Right forelimb (tissue), 1 donor: ENCODE results near the gene TMEM143.
"Not testable (repeated sequence)": the region's sequence is repeated elsewhere in the genome, so short reads cannot be mapped to it uniquely, and the experiment has no call there.

Source experiments
- DNase-seq: peaks from one replicate; pipeline ENCODE4 v3.0.0-alpha.2; 2018

The TMEM143 gene

DNA sequence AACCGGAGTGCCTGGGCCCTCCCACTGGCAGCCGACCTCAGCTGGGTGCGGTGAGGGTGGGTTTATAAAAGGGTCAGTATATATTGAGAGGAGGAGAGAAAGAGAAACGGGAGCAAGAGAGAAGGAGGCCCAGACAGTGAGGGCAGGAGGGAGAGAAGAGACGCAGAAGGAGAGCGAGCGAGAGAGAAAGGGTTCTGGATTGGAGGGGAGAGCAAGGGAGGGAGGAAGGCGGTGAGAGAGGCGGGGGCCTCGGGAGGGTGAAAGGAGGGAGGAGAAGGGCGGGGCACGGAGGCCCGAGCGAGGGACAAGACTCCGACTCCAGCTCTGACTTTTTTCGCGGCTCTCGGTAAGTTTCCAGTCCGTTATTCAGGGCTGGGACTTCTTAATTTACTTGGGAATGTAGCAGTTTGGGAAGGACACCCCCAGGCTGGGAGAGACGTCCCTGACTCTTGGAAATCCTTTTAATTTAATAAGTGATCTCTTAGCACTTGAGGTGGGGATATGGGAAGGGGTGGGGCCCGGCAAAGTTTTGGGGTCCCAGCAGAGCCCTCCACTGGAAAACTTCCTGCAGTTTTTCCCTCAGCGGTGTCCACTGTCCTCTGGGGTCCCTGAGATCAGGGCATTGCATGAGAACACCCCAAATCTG, 38.4 kb downstream of the TMEM143 start, which contains the start of gene EMP3:
Gene EMP3, plus strand, starts transcription at position 288 of the 646 bp plus-strand sequence. CDS start 1,293 bp downstream, outside the sequence.
- DNase-seq, result peak; percentile 92

DNA sequence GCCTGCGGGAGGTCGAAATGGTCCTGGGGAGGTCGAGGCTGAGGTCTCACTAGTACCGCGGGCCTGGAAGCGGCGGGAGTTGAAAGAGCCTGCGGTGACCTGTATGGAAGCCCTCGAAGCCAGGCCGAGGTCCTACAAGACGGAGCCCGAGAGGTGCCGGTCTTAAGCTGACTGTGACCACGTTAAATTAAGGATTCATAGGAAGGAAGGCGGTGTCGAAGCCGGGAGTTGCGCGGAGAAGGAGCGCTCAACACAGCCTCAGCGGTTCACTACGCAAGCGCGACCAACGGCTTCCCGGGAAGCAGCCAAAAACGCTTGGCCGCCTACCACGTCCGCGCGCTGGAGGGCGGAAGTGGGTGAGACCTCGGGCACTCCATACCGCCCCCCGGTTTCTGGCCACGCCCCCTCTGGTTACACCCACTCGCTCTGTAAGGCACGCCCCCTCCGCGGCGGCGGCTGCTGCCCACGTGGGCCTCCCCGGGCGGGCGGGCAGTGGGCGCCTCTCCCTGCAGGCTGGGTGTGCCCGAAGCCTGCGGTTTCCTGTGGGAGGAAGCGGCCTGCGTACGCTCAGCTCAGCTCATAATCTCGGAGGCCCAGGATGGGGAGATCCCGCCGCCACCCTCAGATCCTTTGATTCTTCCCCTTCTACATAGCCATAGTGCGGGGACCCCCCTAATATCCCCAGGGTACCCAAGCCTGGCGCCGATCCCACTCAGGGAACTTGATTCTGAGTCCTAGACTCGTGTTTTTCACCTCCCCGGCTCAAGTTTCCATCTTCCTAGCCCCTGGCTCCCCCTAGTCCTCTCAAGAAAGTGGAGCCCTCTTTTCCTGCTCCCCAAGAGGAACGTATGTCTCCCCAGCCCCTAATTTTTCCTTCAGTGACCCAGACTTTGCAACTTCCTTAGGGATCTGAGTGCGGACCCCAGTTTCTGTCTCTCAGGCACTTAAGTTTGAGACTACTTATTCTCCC, 41.8 kb downstream of the TMEM143 start:
- peak; percentile 99 for DNase-seq

DNA sequence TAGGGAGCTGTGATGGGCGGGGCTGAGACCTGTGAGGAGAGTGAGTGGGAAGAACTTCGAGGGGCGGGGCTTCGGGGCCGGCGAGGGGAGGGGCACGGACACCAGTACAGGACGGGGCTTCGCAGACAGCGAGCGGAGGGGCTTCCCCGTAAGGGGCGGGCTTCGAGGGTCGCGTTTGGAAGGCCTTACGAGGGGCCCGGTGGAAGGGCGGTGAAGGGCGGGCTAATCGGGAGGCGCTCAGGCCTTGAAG, 42.4 kb downstream of the TMEM143 start:
- peak; percentile 95 for DNase-seq

DNA sequence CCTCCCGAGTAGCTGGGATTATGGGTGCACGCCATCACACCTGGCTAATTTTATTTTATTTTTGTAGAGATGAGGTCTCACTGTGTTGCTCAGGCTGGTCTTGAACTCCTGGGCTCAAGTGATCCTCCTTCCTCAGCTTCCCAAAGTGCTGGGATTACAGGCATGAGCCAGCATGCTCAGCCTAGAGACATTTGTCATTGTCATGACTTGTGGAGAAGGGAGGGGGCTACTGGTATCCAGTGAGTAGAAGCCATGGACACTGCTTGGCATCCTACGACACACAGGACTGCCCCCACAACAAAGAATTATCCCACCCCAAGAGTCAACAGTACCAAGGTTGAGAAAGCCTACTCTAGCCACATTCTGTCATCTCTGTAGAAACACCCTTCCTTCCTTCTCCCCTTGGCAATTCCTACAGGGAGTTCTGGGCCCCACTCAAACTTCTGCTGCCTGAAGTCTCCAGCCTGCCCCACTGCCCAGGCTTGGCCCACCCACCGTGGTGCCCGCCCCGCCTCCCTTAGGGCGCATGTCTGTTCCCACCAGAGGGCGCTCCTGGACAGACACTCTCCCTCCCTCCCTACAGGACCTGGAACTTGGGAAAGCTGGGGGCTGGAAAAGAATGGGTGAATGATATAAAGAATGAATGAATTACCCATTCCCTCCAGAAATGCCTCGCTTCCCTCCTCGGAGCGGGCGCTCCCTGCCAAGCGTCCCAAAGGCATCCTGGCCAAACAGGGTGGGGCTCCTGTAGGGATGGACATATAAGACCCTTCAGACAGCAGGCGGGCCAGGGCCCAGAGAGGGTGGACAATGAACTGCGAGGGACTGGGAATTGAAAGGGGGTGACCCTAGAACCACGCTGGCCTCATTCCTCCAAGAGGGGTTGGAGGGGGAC, 43.8 kb downstream of the TMEM143 start:
- DNase-seq, result peak; percentile 82

DNA sequence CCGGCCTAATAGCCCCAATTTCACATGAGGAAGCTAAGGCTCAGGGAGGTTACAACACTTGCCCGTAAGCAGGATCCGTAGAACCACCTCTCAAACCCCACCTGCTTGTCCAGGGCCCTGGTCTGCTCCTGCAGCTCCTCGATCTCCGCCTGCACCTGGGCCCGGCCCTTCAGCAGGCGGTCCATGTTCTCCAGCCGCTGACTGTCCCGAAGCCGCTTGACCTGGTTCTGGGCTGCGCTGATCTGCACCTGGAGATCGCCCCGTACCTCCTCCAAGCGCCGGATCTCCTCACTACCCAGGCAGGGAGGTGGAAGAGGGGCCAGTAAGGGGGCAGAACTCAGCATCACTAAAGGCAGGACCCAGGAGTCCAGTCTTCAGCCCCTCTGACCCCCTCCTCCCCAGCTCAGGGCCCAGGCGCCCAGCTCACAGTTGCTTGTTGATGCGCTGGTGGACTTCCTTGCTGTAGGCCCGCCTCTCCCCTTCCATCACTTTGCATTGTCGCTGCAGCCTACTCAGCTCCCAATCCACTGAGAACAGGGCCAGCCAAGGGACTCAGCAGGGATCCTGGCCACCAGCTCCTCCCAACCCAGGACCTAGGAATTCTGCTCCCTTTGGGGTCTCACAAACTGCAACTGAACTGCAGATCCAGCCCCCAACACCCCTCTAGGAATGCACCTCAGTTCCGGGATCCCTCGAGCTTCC, 45.3 kb downstream of the TMEM143 start:
- DNase-seq, result no peak

DNA sequence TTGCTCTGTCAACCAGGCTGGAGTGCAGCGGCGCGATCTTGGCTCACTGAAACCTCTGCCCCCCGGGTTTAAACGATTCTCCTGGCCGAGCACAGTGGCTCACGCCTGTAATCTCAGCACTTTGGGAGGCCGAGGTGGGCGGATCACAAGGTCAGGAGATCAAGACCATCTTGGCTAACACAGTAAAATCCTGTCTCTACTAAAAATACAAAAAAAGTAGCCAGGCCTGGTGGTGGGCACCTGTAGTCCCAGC, 46.1 kb downstream of the TMEM143 start:
- DNase-seq, result not testable (repeated sequence)

DNA sequence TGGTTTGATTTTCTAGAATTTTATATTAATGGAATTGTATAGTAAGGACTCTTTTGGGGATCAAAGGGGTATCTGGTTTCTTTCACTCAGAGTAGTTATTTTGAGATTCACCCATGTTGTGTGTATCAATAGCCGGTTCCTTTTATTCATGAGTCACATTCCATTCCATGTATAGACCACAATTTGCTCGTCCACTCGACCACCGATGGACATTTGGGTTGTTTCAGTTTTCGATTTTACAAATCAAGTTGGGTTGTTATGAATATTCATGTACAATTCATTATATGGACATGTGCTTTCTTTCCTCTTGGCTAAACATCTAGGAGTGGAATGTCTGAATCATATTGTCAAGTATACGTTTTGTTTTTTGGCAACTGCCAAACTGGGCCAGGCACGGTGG, 48.0 kb downstream of the TMEM143 start:
- DNase-seq, result no peak

DNA sequence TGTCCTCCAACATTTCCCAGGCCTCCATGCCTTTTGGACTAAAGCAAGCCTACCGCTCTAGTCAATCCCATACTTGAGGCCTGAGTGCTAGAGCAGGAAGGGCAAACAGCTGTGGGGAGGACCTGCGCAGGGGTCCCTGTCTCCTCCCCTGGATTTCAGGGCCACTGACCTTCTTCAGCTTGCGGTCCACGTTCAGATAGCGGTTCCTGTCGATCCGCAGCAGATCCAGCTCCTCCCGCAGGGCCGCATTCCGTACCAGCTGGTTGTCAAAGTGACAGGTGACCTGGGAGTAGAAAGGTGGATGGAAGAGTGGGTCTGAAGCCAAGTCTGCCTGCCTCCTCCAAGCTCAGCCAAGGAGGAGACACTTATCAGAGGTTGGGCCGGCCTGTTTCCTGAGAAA, 52.4 kb downstream of the TMEM143 start:
- DNase-seq, result no peak

DNA sequence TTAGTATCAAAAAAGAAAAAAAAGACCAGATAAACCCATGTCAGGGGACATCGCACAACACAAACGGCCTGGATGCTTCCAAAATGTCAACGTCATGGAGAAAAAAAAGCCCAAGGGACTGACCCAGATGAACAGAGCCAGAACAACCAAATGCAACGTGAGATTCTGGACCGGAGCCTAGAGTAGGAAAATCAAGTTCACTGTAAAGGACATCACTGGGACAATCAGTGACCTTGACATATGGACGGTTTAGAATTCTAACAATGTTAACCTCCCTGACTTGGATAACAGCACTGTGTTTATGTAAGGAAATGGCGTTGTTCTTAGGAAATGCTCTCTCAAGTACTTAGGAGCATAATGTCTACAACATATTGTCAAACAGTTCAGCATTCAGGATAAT, 53.5 kb downstream of the TMEM143 start:
- no peak for DNase-seq

DNA sequence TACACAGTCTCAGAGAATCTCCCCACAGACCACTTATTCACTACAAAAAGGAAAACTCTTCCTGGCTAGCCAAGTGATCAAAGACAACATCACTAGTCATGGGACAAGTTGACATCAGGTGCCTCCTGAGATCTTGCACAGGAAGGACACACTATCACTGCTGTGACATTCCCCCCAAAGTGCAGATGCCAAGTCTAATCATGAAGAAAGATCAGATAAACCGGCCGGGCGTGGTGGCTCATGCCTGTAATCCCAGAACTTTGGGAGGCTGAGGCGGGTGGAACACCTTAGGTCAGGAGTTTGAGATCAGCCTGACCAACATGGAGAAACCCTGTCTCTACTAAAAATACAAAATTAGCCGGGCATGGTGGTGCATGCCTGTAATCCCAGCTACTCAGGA, 54.0 kb downstream of the TMEM143 start:
- not testable (repeated sequence) for DNase-seq

DNA sequence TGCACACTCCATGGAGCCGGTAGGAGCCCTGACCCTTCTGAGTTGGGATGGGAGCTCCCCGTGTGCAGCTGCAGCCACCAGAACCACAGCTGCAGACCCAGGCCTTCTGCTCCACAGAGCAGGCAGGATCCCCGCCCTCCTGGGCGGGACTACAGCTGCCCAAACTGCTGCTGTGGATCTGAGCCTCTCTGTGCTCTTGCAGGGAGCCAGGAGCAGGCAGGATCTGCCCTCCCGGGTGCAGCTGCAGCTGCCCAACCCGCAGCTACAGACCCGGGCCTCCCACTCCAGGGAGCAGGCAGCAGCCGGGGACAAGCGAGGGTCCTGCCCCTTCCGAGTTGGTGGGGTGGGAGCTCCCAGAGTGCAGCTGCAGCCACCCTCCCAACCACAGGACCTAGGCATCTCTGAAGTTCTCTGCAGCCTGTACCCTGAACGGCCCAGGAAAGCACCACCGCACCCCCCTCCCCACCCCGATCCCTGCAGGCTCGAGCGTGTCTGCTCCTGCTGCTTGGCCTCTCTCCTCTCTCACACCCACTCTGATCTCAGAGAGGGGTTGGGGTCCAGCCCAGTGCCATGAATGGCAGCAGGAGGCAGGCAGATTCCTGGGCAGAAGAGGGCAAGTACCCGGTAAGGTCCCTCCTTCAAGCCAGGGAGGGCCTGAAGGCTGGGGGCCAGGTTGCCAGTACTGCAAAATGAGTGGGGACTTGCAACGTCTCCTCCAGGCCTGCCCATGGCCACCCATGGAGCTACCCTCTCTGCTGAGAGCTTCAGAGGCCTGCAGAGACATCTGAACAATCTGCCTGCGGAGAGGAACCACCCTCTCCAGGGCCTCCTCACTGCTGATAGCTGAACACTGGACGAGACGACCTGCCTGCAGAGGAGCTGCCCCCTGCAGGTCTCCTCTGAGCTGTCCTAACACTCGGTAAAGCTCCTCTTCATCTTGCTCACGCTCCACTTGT, 54.8 kb downstream of the TMEM143 start:
- peak; percentile 70 for DNase-seq

DNA sequence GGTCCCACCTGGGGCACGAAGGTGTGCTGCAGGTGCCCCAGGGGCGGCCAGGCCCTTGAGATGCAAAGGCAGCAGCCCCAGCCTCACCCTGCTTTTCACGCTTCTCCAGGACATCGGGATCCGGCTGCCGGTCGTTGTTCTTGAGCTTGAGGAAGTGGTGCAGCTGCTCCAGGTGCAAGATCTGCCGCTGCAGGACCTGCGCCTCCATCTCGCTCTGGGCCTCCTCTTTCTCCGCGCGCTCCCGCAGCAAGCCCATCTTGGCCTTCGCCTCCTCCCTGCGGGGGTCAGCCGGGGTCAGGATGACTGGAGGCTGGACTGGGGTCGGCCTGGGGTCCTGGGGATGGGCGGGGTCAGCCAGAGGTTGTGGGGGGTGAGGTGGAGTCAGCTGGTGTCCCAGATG, 59.9 kb downstream of the TMEM143 start:
- DNase-seq, result no peak

DNA sequence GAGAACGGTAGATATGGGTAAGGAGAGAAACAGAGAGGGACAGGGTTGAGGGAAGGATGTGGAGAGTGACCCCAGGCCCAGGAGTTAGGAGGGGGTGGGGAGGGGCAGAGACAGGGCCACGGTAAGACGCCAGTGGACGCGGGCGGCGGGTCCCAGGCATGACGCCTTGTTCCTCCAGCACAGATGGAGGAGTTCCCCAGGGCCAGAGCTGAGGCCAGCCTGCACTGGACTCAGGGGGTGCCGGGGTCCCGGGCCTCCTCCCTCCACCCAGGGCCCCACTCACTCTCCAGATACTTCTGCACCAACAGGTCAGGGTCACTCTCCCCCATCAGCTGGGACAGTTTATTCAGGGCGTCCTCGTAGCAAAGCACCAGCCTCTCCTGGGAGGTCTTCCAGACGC, 60.4 kb downstream of the TMEM143 start:
- DNase-seq, result no peak

DNA sequence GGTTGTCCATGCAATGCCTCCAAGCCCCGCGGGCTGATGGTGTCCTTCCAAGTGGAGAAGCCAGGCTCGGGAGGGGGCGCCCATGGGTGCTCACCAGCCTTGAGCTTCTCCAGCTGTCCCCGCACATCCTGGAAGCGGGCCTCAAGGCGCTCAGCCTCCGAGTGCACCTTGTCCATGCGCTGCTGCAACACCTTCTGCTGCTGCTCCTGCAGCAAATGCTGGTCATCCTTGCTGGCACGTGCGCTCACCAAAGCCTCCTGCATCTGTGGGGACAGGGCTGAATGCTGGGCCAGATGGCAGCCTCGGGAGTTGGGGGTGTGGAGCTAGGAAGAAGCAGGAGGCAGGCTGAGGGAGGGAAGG, 61.2 kb downstream of the TMEM143 start:
- no peak for DNase-seq

DNA sequence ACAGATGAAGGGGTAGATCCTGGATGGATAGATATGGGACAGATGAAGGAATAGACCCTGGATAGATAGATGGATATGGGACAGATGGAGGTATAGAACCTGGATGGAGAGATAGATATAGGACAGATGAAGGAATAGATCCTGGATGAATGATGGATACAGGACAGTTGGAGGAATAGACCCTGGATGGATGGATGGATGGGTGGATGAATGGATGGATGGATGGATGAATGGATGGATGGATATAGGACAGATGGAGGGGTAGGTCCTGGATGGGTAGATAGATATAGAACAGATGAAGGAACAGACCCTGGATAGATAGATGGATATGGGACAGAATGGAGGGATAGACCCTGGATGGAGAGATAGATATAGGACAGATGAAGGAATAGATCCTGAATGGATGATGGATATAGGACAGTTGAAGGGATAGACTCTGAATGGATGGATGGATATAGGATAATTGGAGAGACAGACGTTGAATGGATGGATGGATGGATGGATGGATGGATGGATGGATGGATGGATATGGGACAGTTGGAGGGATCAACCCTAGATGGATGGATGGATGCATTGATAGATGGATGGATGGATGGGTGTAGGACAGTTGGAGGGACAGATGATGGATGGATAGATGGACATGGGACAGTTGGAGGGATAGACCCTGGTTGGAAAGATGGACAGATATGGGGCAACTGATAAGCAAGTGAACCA, 61.7 kb downstream of the TMEM143 start:
- no peak for DNase-seq

DNA sequence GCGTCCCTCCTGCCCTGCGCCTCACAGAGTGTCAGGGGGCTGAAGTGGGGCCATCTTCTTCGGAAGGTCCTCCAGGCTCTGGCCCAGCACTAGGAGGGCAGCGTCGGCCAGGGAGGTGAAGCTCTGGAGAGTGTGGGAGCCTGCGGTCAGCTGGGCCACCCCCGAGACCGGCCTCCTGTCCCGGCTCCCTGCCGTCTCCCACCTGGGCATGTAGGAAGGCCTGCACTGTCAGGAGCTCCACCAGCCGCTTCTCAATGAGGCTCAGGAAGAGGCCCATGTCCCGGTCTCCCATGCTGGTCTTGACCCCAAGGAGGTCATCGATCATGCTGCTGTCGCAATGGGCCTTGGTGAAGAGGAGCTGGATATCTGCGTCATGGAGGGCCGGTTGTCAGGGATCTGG, 65.8 kb downstream of the TMEM143 start:
- no peak for DNase-seq

DNA sequence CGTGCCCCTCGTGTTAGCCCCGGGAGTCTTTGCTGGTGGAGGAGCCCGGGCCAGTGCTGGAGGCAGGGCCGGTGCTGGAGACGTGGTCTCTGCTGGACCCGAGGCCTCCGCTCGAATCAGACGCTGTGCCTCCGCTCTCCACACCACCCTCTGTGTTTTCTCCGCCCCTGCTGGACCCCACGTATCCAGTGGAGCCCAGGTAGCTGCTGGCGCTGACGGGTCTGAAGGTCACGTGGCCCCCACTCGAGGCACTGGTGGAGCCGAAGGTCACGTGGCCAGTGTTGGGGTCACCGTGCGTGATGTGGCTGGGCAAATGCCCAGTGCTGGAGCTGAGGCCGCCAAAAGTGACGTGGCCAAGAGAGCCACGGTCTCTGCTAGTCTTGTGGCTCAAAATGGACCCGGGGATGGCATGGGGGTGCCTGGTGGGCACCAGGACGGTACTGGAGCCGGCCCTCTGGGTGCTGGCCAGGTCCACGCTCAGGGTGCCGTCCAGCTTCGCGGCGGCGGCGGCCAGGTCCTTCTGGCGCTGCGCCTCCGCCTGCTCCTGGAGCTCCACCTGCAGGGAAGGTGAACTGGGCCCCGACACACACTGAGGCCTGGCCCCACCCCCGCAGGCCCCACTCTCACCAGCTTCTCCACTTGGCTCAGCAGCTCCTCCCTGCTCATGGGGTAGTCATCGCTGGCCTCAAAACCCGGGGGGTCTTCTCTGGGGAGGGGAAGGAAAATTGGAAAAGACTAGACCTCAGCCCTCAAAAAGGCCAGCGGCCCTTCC, 66.6 kb downstream of the TMEM143 start:
- DNase-seq, result no peak

DNA sequence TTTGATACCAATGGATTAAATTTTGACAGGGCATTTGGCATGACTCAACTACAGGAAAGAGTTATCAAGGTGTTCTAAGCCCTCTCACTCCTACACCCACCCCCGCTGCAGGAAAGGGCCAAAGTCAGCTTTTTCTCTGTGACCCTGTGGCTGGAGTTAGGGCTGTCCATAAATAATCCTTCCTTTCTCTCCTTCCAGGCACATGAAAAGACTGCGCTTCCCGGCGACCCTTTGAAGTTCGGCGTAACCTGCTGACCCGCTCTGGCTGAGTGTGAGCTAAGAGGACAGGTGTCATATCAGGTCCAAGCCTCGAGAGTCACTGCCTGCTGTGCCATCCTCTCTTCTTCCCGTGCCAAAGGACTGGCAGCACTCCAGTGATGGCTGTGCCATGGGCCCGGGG, 68.3 kb downstream of the TMEM143 start:
- DNase-seq, result no peak

DNA sequence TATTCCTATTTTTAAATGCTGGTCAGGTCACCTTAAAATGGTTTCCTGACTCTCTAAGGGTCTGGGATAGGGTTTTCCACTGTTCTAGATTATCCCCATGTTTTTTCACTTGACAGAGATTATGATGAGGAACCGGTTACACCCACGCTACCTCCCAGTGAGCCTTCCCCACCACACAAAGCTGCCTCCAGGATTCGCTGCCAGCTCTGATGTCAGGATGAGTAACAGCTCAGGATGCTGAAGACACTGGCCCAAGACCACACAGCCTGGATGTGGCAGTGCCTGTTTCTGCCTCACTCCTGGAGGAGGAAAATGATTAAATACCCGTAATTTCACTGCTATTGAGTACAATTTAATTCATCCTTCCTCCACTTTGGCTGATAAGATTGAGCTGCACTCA, 70.9 kb downstream of the TMEM143 start:
- DNase-seq, result no peak

DNA sequence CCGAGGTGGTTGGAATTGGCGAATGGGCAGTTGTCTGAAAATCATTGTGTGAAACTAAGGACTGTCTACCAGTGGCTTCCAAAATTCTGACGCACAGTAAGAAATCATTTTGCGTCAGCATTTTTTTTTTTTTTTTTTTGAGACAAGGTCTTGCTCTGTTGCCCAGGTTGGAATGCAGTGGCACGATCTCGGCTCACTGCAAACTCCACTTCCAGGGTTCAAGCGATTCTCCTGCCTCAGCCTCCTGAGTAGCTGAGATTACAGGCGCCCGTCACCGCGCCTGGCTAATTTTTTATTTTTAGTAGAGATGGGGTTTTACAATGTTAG, 72.3 kb downstream of the TMEM143 start:
- not testable (repeated sequence) for DNase-seq
